Smooth muscle cell (in vitro differentiated cells): ENCODE data around the gene CDH12. TPM values are rescaled to one million over a fixed set of nuclear protein-coding genes. Genes with fewer than 3 reads are reported as not detected.

Source experiments
- DNase-seq: peaks from one replicate; lab custom pipeline; 2025; ENCODE audit not compliant: unreplicated experiment; lab: John Stamatoyannopoulos, UW
- H2AFZ ChIP-seq: fragments of 200-600 bp; sonication (generic); 2 replicates; pipeline ENCODE4 v1.6.0; 2016; ENCODE audit warnings: antibody characterized with exemption, low read depth, mild to moderate bottlenecking
- H3F3A ChIP-seq: fragments of 200-600 bp; sonication (generic); 2 replicates; pipeline ENCODE4 v1.6.0; 2017; ENCODE audit warnings: antibody characterized with exemption, low read depth
- H3K27ac ChIP-seq: fragments of 200-600 bp; sonication (generic); 2 replicates; pipeline ENCODE4 v1.5.1; 2016; ENCODE audit warnings: low read depth, mild to moderate bottlenecking
- H3K27me3 ChIP-seq: fragments of 200-600 bp; sonication (generic); 2 replicates; pipeline ENCODE4 v1.6.1; 2016; ENCODE audit warnings: low read depth, mild to moderate bottlenecking
- H3K36me3 ChIP-seq: fragments of 200-600 bp; sonication (generic); 2 replicates; pipeline ENCODE4 v1.5.1; 2016; ENCODE audit warnings: low read depth
- H3K4me1 ChIP-seq: fragments of 200-600 bp; sonication (generic); 2 replicates; pipeline ENCODE4 v1.5.1; 2016; ENCODE audit warnings: low read depth
- H3K4me2 ChIP-seq: fragments of 200-600 bp; sonication (generic); 2 replicates; pipeline ENCODE4 v1.6.0; 2016; ENCODE audit warnings: mild to moderate bottlenecking
- H3K4me3 ChIP-seq: fragments of 200-600 bp; sonication (generic); 2 replicates; pipeline ENCODE4 v1.5.1; 2016; ENCODE audit warnings: mild to moderate bottlenecking
- H3K79me2 ChIP-seq: fragments of 200-600 bp; sonication (generic); 2 replicates; pipeline ENCODE4 v1.6.0; 2016; ENCODE audit warnings: low read depth, mild to moderate bottlenecking
- H3K9ac ChIP-seq: fragments of 200-600 bp; sonication (generic); 2 replicates; pipeline ENCODE4 v1.6.0; 2016; ENCODE audit warnings: low read depth
- H3K9me3 ChIP-seq: fragments of 200-600 bp; sonication (generic); replicated peaks from 2 replicates; pipeline ENCODE4 v1.5.1; 2016; ENCODE audit warnings: low read depth
- H4K20me1 ChIP-seq: fragments of 200-600 bp; sonication (generic); 2 replicates; pipeline ENCODE4 v1.6.0; 2016; ENCODE audit warnings: low read depth
- WGBS: methylation state at CpG from one replicate; pipeline ENCODE4 v1.1.7; 2016; ENCODE audit warnings: low lambda C conversion rate; 5-methylcytosine and 5-hydroxymethylcytosine counted together
- polyA plus RNA-seq: library from polyadenylated mRNA; unstranded; fragments of >200 nt; fragmentation: Nextera tagmentation; extraction: Ambion mirVana; gene quantifications from 2 replicates; pipeline ENCODE4 v1.2.1, GENCODE V29; 2016
- total RNA-seq: library from RNA; depleted of rRNA; stranded (reverse); fragments of >200 nt; gene quantifications from 2 replicates; pipeline ENCODE4 v1.2.3, GENCODE V29; 2014
- TF ChIP-seq, protein P1 (sequence below): fragments of 200-600 bp; sonication (generic); IDR thresholded peaks from 2 replicates; pipeline ENCODE4 v1.5.1; 2017; ENCODE audit warnings: borderline replicate concordance, mild to moderate bottlenecking, antibody characterized with exemption; ENCODE audit not compliant: insufficient read depth, poor library complexity, severe bottlenecking

The CDH12 gene
- total and polyA plus RNA-seq, 2 experiments from 2014 or later: not detected

DNA sequence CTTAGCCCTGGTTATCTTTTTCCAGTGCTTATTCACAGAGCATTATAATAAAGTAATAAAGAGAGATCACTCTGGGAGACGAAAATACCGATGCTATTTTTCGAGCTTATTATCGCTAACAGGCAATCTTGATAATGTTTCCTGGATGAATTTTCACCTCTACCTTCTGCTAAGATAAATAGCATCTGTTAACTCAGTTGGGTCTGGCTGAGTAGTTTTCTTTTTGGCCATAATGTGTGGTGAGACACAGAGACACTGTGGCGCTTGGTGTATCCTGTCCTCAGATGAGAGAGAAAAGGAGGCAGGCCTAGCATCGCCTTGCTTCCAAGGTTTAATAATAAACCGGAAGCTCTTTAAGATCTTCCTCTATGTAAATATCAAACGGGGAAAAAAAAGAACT is 46.2 kb upstream of the CDH12 start:
- H3F3A ChIP-seq: no peaks in the 10 kb centered on the region
- WGBS: 91% methylated on average over 8 of the region's 8 CpGs
- no peaks in the 10 kb centered on the region for H3K27me3 ChIP-seq
- TF ChIP-seq, protein P1, sequence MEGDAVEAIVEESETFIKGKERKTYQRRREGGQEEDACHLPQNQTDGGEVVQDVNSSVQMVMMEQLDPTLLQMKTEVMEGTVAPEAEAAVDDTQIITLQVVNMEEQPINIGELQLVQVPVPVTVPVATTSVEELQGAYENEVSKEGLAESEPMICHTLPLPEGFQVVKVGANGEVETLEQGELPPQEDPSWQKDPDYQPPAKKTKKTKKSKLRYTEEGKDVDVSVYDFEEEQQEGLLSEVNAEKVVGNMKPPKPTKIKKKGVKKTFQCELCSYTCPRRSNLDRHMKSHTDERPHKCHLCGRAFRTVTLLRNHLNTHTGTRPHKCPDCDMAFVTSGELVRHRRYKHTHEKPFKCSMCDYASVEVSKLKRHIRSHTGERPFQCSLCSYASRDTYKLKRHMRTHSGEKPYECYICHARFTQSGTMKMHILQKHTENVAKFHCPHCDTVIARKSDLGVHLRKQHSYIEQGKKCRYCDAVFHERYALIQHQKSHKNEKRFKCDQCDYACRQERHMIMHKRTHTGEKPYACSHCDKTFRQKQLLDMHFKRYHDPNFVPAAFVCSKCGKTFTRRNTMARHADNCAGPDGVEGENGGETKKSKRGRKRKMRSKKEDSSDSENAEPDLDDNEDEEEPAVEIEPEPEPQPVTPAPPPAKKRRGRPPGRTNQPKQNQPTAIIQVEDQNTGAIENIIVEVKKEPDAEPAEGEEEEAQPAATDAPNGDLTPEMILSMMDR: no peak
- H3K4me1 ChIP-seq: no peaks in the 10 kb centered on the region
- H2AFZ ChIP-seq: no peak overlapping the region
- no peaks in the 10 kb centered on the region for H3K9me3 ChIP-seq
- DNase-seq: no peak
- no peaks in the 10 kb centered on the region for H3K79me2 ChIP-seq
- no peaks in the 10 kb centered on the region for H4K20me1 ChIP-seq
- H3K4me3 ChIP-seq: no peak overlapping the region
- H3K9ac ChIP-seq: no peak overlapping the region
- H3K27ac ChIP-seq: no peak overlapping the region
- no peaks in the 10 kb centered on the region for H3K36me3 ChIP-seq
- no peak overlapping the region for H3K4me2 ChIP-seq

DNA sequence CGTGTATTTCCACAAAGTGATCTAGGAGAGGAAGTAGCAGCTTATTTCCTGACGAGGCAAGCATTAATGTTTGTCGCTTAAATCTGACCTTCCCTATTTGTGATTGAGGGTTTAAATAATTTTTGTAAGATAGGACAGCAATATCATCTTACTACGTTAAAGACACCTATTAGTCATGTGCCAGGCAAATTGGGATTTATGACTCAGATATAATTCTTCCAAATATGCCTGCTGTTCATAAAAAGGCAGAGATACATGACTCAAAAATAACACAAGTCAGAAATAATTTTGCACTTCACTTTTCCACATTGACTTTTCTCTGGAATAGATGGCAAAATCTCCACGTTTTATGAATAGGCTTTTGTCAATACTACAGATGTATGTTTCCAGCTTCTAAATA is 43.0 kb upstream of the CDH12 start:
- Histone ChIP-seq H3F3A (no peaks in the 10 kb centered on the region), H3K4me2 (no peak overlapping the region), H3K4me3 (no peak overlapping the region), H2AFZ (no peak overlapping the region), H3K4me1 (no peaks in the 10 kb centered on the region), H4K20me1 (no peaks in the 10 kb centered on the region), H3K79me2 (no peaks in the 10 kb centered on the region), H3K9ac (no peak overlapping the region), H3K9me3 (no peaks in the 10 kb centered on the region), H3K27ac (no peak overlapping the region), H3K27me3 (no peaks in the 10 kb centered on the region), H3K36me3 (no peaks in the 10 kb centered on the region)
- TF ChIP-seq, protein P1: no peak
- 80% methylated on average over 5 of the region's 5 CpGs for WGBS
- no peak for DNase-seq

DNA sequence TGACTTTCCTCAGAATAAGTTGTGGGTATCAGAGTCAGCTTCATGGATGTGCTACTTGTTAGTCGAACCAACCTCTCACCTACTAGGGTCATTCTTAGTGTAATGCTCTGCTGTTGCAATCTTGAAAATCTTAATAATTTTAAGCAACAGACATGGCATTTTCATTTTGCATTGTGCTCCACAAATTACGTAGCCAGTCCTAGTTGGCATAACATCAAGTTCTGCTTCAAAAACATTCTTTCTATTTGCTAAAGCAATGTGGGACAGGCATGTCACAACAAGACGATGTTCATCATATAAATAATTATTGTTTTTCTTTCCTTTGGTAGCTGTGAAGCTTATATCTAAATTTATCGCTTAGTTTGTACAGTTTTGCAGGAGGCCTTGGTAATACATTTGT is 39.3 kb upstream of the CDH12 start:
- H3K9ac ChIP-seq: no peak overlapping the region
- no peaks in the 10 kb centered on the region for H3K4me1 ChIP-seq
- TF ChIP-seq, protein P1: no peak
- no peaks in the 10 kb centered on the region for H3F3A ChIP-seq
- no peak for DNase-seq
- 88% methylated on average over 4 of the region's 4 CpGs for WGBS
- no peaks in the 10 kb centered on the region for H3K9me3 ChIP-seq
- H3K27ac ChIP-seq: no peak overlapping the region
- H3K4me3 ChIP-seq: no peak overlapping the region
- H3K4me2 ChIP-seq: no peak overlapping the region
- no peaks in the 10 kb centered on the region for H3K79me2 ChIP-seq
- H3K36me3 ChIP-seq: no peaks in the 10 kb centered on the region
- H3K27me3 ChIP-seq: no peaks in the 10 kb centered on the region
- H2AFZ ChIP-seq: no peak overlapping the region
- H4K20me1 ChIP-seq: no peaks in the 10 kb centered on the region

DNA sequence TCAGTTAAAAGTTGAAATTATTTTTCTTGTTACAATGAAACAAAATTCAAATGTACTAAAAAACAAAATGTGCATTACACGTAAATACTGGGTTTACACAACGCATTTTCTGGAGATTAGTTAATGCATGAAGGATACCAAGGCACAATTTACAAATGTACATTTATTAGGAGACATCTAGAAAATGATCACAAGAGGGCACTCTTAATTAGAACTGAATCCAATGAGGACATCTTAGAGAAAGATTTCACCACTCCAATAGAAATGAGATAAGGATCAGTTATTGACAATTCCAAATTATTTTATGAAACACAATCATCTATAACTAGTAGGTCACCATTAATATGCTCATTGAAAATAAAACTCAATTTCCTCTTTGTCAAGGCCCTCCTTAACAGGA is 36.6 kb upstream of the CDH12 start:
- Histone ChIP-seq H3K27me3 (no peaks in the 10 kb centered on the region), H3K36me3 (no peaks in the 10 kb centered on the region), H3K27ac (no peak overlapping the region), H2AFZ (no peak overlapping the region), H3F3A (no peaks in the 10 kb centered on the region), H4K20me1 (no peaks in the 10 kb centered on the region), H3K9me3 (no peaks in the 10 kb centered on the region), H3K4me3 (no peak overlapping the region), H3K4me2 (no peak overlapping the region), H3K79me2 (no peaks in the 10 kb centered on the region), H3K9ac (no peak overlapping the region), H3K4me1 (no peaks in the 10 kb centered on the region)
- 79% methylated on average over 2 of the region's 2 CpGs for WGBS
- no peak for DNase-seq
- TF ChIP-seq, protein P1: peak; percentile 27
